HepG2 (cell line): Measurements from ENCODE around the gene CUTC. TPM values are rescaled to one million over a fixed set of nuclear protein-coding genes. Genes with fewer than 3 reads are reported as not detected.

Experiments
- ATAC-seq: fragments of 200-7000 bp; cut with Tn5 transposase; 3 replicates; pipeline ENCODE4 v1.9.1; 2020; ENCODE audit warnings: mild to moderate bottlenecking, moderate library complexity
- BruUV-seq: library from RNA; stranded (reverse); fragments of 400-500 nt; replicated peaks from 2 replicates; lab custom pipeline; 2021; lab: Mats Ljungman, UMichigan
- CTCF ChIA-PET: fragments of 300-600 bp; formaldehyde crosslinking; extraction: SDS; loops from one replicate; lab custom pipeline; 2021; ENCODE audit warnings: low total read pairs, inconsistent platforms, low intra/inter-chr PET ratio; lab: Yijun Ruan, JAX
- POLR2A ChIA-PET: fragments of 350-600 bp; sonication (Branson Sonifier 250); formaldehyde crosslinking; loops from one replicate; lab custom pipeline; 2020; ENCODE audit warnings: antibody characterized with exemption, inconsistent platforms; lab: Yijun Ruan, JAX
- DNase-seq: peaks from one replicate; pipeline ENCODE4 v3.0.0-alpha.2; 2015; ENCODE audit warnings: low spot score
- FAIRE-seq: peaks from 3 replicates; lab custom pipeline; 2011; peaks lifted over from hg19 to GRCh38; lab: Jason Lieb, UNC
- H2AFZ ChIP-seq: one replicate; pipeline ENCODE4 v1.6.1; 2011; ENCODE audit warnings: low read length, inconsistent platforms
- H3K27ac ChIP-seq: fragments of 300-600 bp; 3 replicates; pipeline ENCODE4 v1.8.0; 2011; ENCODE audit warnings: mixed run types, mild to moderate bottlenecking, mixed read lengths, low read length, inconsistent platforms; ENCODE audit not compliant: insufficient read depth; ENCODE audit errors: extremely low read length
- H3K27me3 ChIP-seq, 2 experiments: fragments of 200-600 bp in 1 of 2; 2 replicates in 1 of 2; 3 replicates in 1 of 2; pipeline versions ENCODE4 v1.6.0 to v1.8.0; 2011; ENCODE audit warnings: low read length in 2 of 2, mild to moderate bottlenecking in 2 of 2, moderate library complexity in 2 of 2, inconsistent platforms in 1 of 2; ENCODE audit not compliant: insufficient read depth in 2 of 2, control insufficient read depth in 1 of 2
- H3K36me3 ChIP-seq, 2 experiments: fragments of 200-600 bp in 1 of 2; replicated peaks in 1 of 2; 2 replicates in 1 of 2; 3 replicates in 1 of 2; pipeline versions ENCODE4 v1.5.1 to v1.8.0; 2011; ENCODE audit warnings: low read length in 2 of 2, inconsistent platforms in 1 of 2; ENCODE audit not compliant: insufficient read depth in 2 of 2, control insufficient read depth in 1 of 2
- H3K4me1 ChIP-seq: 2 replicates; pipeline ENCODE4 v1.5.1; 2012; ENCODE audit warnings: low read length, inconsistent platforms; ENCODE audit not compliant: insufficient read depth
- H3K4me2 ChIP-seq: 2 replicates; pipeline ENCODE4 v1.6.0; 2011; ENCODE audit warnings: low read depth, low read length, inconsistent platforms
- H3K4me3 ChIP-seq, 3 experiments: fragments of 200-600 bp in 1 of 3; sonication (generic), shearing (Covaris generic) in 1 of 3; replicated peaks in 1 of 3; 2 replicates each; pipeline ENCODE4 v1.5.1; 2011 to 2016; ENCODE audit warnings: low read length in 3 of 3, inconsistent platforms in 2 of 3, low read depth in 2 of 3, mild to moderate bottlenecking in 2 of 3, control low read depth in 1 of 3, mixed read lengths in 1 of 3; ENCODE audit not compliant: insufficient read depth in 1 of 3
- H3K79me2 ChIP-seq: one replicate; pipeline ENCODE4 v1.6.1; 2011; ENCODE audit warnings: low read length, inconsistent platforms; ENCODE audit not compliant: insufficient read depth
- H3K9ac ChIP-seq: 2 replicates; pipeline ENCODE4 v1.6.0; 2011; ENCODE audit warnings: mild to moderate bottlenecking, low read depth, low read length, inconsistent platforms; ENCODE audit not compliant: insufficient read depth
- H3K9me3 ChIP-seq: 2 replicates; pipeline ENCODE4 v1.5.1; 2012; ENCODE audit warnings: mild to moderate bottlenecking, low read length
- H4K20me1 ChIP-seq: 2 replicates; pipeline ENCODE4 v1.6.0; 2011; ENCODE audit warnings: inconsistent platforms, mild to moderate bottlenecking, low read length, moderate library complexity; ENCODE audit not compliant: insufficient read depth
- ERF ChIP-seq: IDR thresholded peaks from 2 replicates; pipeline ENCODE4 v1.6.1; 2018; ENCODE audit warnings: missing biosample characterization, missing genetic modification reagents
- GZF1 ChIP-seq: sonication (generic); formaldehyde crosslinking; IDR thresholded peaks from 2 replicates; pipeline ENCODE4 v1.5.1; 2020; ENCODE audit warnings: mild to moderate bottlenecking, missing genetic modification reagents
- JARID2 ChIP-seq: sonication (generic); formaldehyde crosslinking; IDR thresholded peaks from 2 replicates; pipeline ENCODE4 v1.8.1; 2023; ENCODE audit warnings: missing genetic modification reagents, inconsistent platforms; ENCODE audit not compliant: insufficient replicate concordance
- KDM3A ChIP-seq: IDR thresholded peaks from 2 replicates; pipeline ENCODE4 v1.6.1; 2018; ENCODE audit warnings: low read depth, missing compliant biosample characterization
- MIER3 ChIP-seq: IDR thresholded peaks from 2 replicates; pipeline ENCODE4 v1.6.1; 2016; ENCODE audit warnings: missing compliant biosample characterization, borderline replicate concordance
- NCOA5 ChIP-seq: sonication (generic); formaldehyde crosslinking; IDR thresholded peaks from 2 replicates; pipeline ENCODE4 v1.4.0; 2020; ENCODE audit warnings: missing genetic modification reagents
- RNF2 ChIP-seq: fragments of 450-650 bp; conservative IDR thresholded peaks from 2 replicates; pipeline ENCODE4 v1.6.1; 2016; ENCODE audit warnings: low read depth
- SRSF4 ChIP-seq: fragments of 200-400 bp; formaldehyde crosslinking; IDR thresholded peaks from one replicate; pipeline ENCODE4 v1.6.1; 2018; ENCODE audit warnings: mild to moderate bottlenecking, low read depth, low read length, moderate library complexity; ENCODE audit not compliant: poor library complexity, severe bottlenecking
- USF2 ChIP-seq, 2 experiments: sonication (generic) in 1 of 2; formaldehyde crosslinking in 1 of 2; IDR thresholded peaks; 2 replicates each; pipeline versions ENCODE4 v1.5.1 to v1.6.1; 2011 to 2020; ENCODE audit warnings: borderline replicate concordance in 1 of 2, low read depth in 1 of 2, low read length in 1 of 2, mild to moderate bottlenecking in 1 of 2, missing genetic modification reagents in 1 of 2, moderate library complexity in 1 of 2
- ZBTB21 ChIP-seq: sonication (generic); formaldehyde crosslinking; IDR thresholded peaks from 2 replicates; pipeline ENCODE4 v1.4.0; 2020; ENCODE audit warnings: missing genetic modification reagents
- ZFX ChIP-seq: sonication (generic); formaldehyde crosslinking; IDR thresholded peaks from 2 replicates; pipeline ENCODE4 v1.4.0; 2020; ENCODE audit warnings: mild to moderate bottlenecking, low read depth, missing genetic modification reagents, moderate library complexity
- ZNF326 ChIP-seq: sonication (generic); formaldehyde crosslinking; IDR thresholded peaks from 2 replicates; pipeline ENCODE4 v1.4.0; 2020; ENCODE audit warnings: missing genetic modification reagents, borderline replicate concordance
- ZNF337 ChIP-seq: sonication (generic); formaldehyde crosslinking; IDR thresholded peaks from 2 replicates; pipeline ENCODE4 v1.5.1; 2020; ENCODE audit warnings: missing genetic modification reagents, low read depth, mild to moderate bottlenecking, borderline replicate concordance
- ZNF557 ChIP-seq: sonication (generic); formaldehyde crosslinking; IDR thresholded peaks from 2 replicates; pipeline ENCODE4 v1.4.0; 2020; ENCODE audit warnings: missing genetic modification reagents
- ZNF841 ChIP-seq: sonication (generic); formaldehyde crosslinking; IDR thresholded peaks from 2 replicates; pipeline ENCODE4 v1.8.1; 2023; ENCODE audit warnings: missing genetic modification reagents, borderline replicate concordance
- WGBS: methylation state at CpG from one replicate; pipeline ENCODE4 v1.1.6; 2017; ENCODE audit warnings: low lambda C conversion rate; 5-methylcytosine and 5-hydroxymethylcytosine counted together
- in situ Hi-C: cut with HindIII; loops from 2 replicates; pipeline ENCODE4 v1.10.0; 2017; ENCODE audit warnings: low pct_unique_long_range_greater_than_20kb; ENCODE audit not compliant: extremely low pct_ligation_motif_present
- intact Hi-C: fragments of 100-400 bp; cut with micrococcal nuclease; formaldehyde crosslinking; loops from one replicate; pipeline ENCODE4 v1.10.0; 2022; ENCODE audit not compliant: unreplicated experiment
- polyA plus RNA-seq, 8 experiments: library from polyadenylated mRNA; depleted of rRNA in 3 of 8; stranded (reverse) in 7 of 8; unstranded in 1 of 8; fragments of >200 nt; fragmentation: Illumina TruSeq in 4 of 8; extraction: Trizol in 4 of 8; gene quantifications; 2 replicates each; pipeline versions ENCODE4 v1.2.1 to v1.2.3, GENCODE V29; 2011 to 2016; ENCODE audit warnings: low read depth in 4 of 8, missing spikeins in 1 of 8, mixed read lengths in 1 of 8; ENCODE audit not compliant: insufficient read depth in 1 of 8
- total RNA-seq, 5 experiments: library from RNA; depleted of rRNA; stranded (reverse); fragments of >200 nt; fragmentation: Illumina TruSeq; extraction: Trizol; gene quantifications; 2 replicates each; pipeline ENCODE4 v1.2.3, GENCODE V29; 2016; ENCODE audit warnings: low read depth in 1 of 5

CUTC gene
- total and polyA plus RNA-seq, 2 of the 13 experiments (the other 11 are each of a cell fraction or from before 2014, with no cell fraction given), result 22.3 to 25.8 TPM

GRCh38 chr10:99689461-99689860, 42.6 kb upstream of the CUTC start:
- POLR2A ChIA-PET, result no interaction called here
- H3K79me2 ChIP-seq, result no peaks in the 10 kb centered on the region
- no peak overlapping the region for H3K4me3 ChIP-seq
- H2AFZ ChIP-seq, result no peak overlapping the region
- DNase-seq (no peak), FAIRE-seq (no peak), ATAC-seq (no peak)
- intact Hi-C loops (no loop called here), in situ Hi-C loops (no loop called here)
- no peaks in the 10 kb centered on the region for H3K9me3 ChIP-seq
- WGBS, result 92% methylated on average over 1 of the region's 1 CpG
- TF ChIP-seq MIER3 (CRISPR knock-in tag) (no peak), JARID2 (CRISPR knock-in tag) (no peak), GZF1 (no peak), SRSF4 (no peak), ZBTB21 (CRISPR knock-in tag) (no peak), ZNF841 (CRISPR knock-in tag) (no peak), KDM3A (CRISPR knock-in tag) (no peak), ZNF326 (no peak), ZNF337 (no peak), ERF (CRISPR knock-in tag) (no peak), RNF2 (no peak), USF2 (IDR thresholded peaks at IDR 0.05; ENCODE audit: low read depth, low read length) (no peak), USF2 (CRISPR knock-in tag; IDR thresholded peaks at IDR 0.05; ENCODE audit: borderline replicate concordance) (no peak), NCOA5 (no peak), ZFX (CRISPR knock-in tag) (no peak), ZNF557 (no peak)
- no peaks in the 10 kb centered on the region for H4K20me1 ChIP-seq
- no peak overlapping the region for H3K4me2 ChIP-seq
- peaks cover 10 to 53% of the 10 kb centered on the region in 2 experiments for H3K36me3 ChIP-seq
- no peak overlapping the region for H3K9ac ChIP-seq
- no peaks in the 10 kb centered on the region for H3K4me1 ChIP-seq
- no TSS peak for BruUV-seq
- H3K27ac ChIP-seq, result no peak overlapping the region
- CTCF ChIA-PET, result no interaction called here
- H3K27me3 ChIP-seq, result no peaks in the 10 kb centered on the region
